Tibial artery (tissue), 4 donors: Measurements from ENCODE around the gene LRRC8E.

Experiments
- DNase-seq, 2 donors: peaks; one replicate each; pipeline ENCODE4 v3.0.0-alpha.2; 2019
- H3K27ac ChIP-seq, 2 donors: fragments of 200-600 bp; sonication (generic) in 1 of 2; 1 replicate in 1 of 2; 2 replicates in 1 of 2; pipeline ENCODE4 v1.5.1; 2018 to 2019; ENCODE audit warnings: mild to moderate bottlenecking in 1 of 2
- H3K27me3 ChIP-seq, 2 donors: fragments of 200-600 bp; sonication (generic) in 1 of 2; one replicate each; pipeline versions ENCODE4 v1.5.1 to v1.6.0; 2016 to 2019
- H3K36me3 ChIP-seq, 3 donors: fragments of 200-600 bp; sonication (generic) in 2 of 3; one replicate each; pipeline ENCODE4 v1.5.1; 2016 to 2019; ENCODE audit warnings: mild to moderate bottlenecking in 2 of 3
- H3K4me1 ChIP-seq, 4 donors: fragments of 200-600 bp; sonication (generic) in 2 of 4; 1 replicate in 3 of 4; 2 replicates in 1 of 4; pipeline ENCODE4 v1.5.1; 2016 to 2019
- H3K4me3 ChIP-seq, 2 donors: fragments of 200-600 bp; sonication (generic) in 1 of 2; 1 replicate in 1 of 2; 2 replicates in 1 of 2; pipeline ENCODE4 v1.5.1; 2018 to 2019; ENCODE audit warnings: mild to moderate bottlenecking in 2 of 2
- H3K9me3 ChIP-seq, 3 donors: fragments of 200-600 bp; sonication (generic) in 1 of 3; one replicate each; pipeline ENCODE4 v1.5.1; 2016 to 2019
- intact Hi-C: fragments of 100-400 bp; cut with DNase I; formaldehyde crosslinking; loops from one replicate; pipeline ENCODE4 v1.15.0; 2023; ENCODE audit warnings: low total_unique reads
- TF ChIP-seq, protein P1 (sequence below), 2 experiments: fragments of 200-600 bp in 1 of 2; fragments of 450-650 bp in 1 of 2; IDR thresholded peaks; one replicate each; pipeline ENCODE4 v1.5.1; 2017 to 2019; ENCODE audit warnings: antibody characterized with exemption in 2 of 2, mild to moderate bottlenecking in 1 of 2, moderate library complexity in 1 of 2

The LRRC8E gene

DNA sequence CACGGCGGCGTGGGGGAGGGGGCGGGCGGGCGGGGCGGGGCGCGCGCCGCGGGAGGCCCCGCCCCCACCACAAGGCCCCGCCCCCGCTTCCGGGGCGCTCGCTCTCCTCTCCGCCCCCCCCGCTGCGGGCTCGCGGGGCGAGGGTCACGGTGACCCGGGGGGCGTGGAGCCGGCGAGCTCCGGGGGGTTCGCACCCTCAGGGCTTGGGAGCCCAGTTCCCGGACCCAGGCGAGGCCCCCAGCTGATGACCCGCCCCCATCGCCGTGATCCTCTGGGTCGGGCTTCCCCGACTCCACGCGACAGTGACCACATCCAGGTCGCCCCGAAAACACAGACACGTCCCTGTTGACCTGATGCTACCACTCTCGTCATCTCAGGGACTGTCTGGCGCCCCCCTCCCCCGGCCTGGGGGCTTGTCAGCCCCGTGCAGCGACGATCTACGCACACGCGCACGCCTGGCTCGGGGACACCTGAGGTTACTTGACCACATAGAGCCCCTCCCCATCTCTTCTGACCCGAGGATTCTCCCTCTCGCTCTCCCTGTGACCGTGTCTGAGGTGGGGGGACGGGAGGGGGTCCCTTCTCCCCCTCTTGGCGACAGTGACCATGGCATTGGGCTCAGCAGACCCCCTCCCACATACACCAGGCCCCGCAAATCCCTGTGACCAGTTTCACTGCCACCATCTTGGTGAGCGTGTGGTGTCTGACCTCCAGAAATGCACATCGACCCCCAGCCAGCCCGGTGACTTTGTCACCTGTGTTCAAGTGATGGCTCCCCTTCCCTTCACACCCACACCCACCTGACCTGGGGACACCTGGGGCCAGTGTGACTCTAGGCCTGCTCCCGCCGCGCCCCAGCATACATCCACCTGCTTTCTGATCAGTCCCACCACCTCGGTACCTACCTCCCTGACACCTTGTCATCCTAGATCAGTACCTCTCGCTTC is 16.0 kb downstream of the LRRC8E start:
- TF ChIP-seq, protein P1, sequence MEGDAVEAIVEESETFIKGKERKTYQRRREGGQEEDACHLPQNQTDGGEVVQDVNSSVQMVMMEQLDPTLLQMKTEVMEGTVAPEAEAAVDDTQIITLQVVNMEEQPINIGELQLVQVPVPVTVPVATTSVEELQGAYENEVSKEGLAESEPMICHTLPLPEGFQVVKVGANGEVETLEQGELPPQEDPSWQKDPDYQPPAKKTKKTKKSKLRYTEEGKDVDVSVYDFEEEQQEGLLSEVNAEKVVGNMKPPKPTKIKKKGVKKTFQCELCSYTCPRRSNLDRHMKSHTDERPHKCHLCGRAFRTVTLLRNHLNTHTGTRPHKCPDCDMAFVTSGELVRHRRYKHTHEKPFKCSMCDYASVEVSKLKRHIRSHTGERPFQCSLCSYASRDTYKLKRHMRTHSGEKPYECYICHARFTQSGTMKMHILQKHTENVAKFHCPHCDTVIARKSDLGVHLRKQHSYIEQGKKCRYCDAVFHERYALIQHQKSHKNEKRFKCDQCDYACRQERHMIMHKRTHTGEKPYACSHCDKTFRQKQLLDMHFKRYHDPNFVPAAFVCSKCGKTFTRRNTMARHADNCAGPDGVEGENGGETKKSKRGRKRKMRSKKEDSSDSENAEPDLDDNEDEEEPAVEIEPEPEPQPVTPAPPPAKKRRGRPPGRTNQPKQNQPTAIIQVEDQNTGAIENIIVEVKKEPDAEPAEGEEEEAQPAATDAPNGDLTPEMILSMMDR (IDR thresholded peaks at IDR 0.05): no peak
- H3K4me3 ChIP-seq: peak overlapping the region; percentile 76 to 79
- peaks cover 0 to 49% (median 35%) of the 10 kb centered on the region in 4 donors for H3K4me1 ChIP-seq
- no peaks in the 10 kb centered on the region for H3K9me3 ChIP-seq
- H3K27ac ChIP-seq: peak overlapping the region; percentile 68 to 84
- peaks cover 6 to 25% (median 23%) of the 10 kb centered on the region in 3 donors for H3K36me3 ChIP-seq
- intact Hi-C loops: loop anchor here (5.0 kb wide), 1 partner anchor 52 kb away; no protein-coding TSS in a partner anchor
- DNase-seq: peak; percentile 42 to 81
- peaks cover 0 to 11% of the 10 kb centered on the region in 2 donors for H3K27me3 ChIP-seq

DNA sequence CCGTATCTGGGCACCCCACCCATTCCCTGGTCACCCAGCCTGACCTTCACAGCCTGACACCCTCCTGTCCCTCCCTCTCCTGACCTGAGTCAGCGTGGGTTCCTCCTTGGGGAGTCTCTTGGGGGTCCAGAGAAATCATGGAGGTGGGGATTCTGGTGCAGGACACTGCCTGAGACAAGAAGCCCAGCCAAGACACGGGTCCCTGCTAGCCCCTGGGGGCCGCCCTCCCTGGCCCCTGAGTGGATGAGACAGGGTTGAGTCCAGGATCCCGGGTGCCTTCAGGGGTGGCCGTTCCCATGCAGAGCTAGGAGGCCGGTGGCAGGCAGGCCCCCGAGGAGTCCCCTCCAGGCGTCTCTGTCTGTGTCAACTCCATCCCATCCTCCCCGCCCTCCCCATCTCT is 17.0 kb downstream of the LRRC8E start:
- TF ChIP-seq, protein P1 (IDR thresholded peaks at IDR 0.05): no peak
- Histone ChIP-seq H3K36me3 (peaks cover 14 to 34% (median 32%) of the 10 kb centered on the region in 3 donors), H3K9me3 (no peaks in the 10 kb centered on the region), H3K27me3 (peaks cover 0 to 3% of the 10 kb centered on the region in 2 donors), H3K4me1 (peaks cover 0 to 49% (median 35%) of the 10 kb centered on the region in 4 donors), H3K4me3 (peak overlapping the region in 1 of 2 donors; percentile 76), H3K27ac (no peak overlapping the region)
- DNase-seq: no peak
- intact Hi-C loops: no loop called here

DNA sequence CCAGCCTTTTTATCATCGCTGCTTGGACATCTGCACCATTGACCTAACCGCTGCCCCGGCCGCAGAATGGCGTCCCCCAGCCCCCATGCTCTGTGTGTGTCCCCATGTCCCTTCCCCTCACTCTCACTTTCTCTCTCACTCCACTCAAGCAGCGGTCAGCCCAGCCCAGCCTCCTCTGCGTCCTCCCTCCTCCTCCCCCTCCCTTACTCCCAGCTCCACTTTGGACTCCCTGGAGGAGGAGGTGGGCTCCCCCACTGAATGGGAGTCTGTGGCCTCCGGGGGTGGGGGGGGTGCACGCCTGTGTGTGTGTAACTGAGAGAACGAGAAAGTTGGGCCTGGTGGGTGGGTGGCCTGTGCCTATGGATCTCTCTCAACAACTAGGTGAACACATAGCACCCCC is 17.5 kb downstream of the LRRC8E start:
- TF ChIP-seq, protein P1 (IDR thresholded peaks at IDR 0.05): no peak
- no peak overlapping the region for H3K4me3 ChIP-seq
- DNase-seq: no peak
- no peak overlapping the region for H3K27ac ChIP-seq
- intact Hi-C loops: no loop called here
- peaks cover 0 to 4% of the 10 kb centered on the region in 2 donors for H3K27me3 ChIP-seq
- peaks cover 0 to 49% (median 35%) of the 10 kb centered on the region in 4 donors for H3K4me1 ChIP-seq
- H3K36me3 ChIP-seq: peaks cover 20 to 40% (median 38%) of the 10 kb centered on the region in 3 donors
- H3K9me3 ChIP-seq: no peaks in the 10 kb centered on the region

DNA sequence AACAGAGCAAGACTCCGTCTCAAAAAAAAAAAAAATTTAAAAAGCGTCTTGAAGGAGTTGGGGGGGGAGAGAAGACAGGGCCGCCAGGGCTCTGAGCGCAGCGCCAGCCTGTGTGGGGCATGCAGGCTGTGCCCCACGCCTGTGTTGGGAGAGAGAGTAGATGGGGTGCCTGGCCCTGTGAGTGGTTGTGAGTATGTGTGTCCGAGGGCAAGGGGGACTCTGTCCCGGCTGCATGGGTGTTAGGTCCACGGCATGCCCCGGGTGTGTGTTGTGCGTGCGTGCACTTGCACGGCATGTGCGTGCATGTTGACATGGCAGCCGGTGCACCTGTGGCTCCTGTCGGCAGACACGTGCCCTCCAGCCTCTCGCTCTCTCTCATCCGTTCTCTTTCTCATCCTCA is 18.8 kb downstream of the LRRC8E start:
- Histone ChIP-seq H3K36me3 (peaks cover 33 to 52% (median 51%) of the 10 kb centered on the region in 3 donors), H3K4me3 (no peak overlapping the region), H3K27ac (no peak overlapping the region), H3K4me1 (peaks cover 0 to 47% (median 35%) of the 10 kb centered on the region in 4 donors), H3K9me3 (no peaks in the 10 kb centered on the region), H3K27me3 (peaks cover 0 to 8% of the 10 kb centered on the region in 2 donors)
- intact Hi-C loops: no loop called here
- DNase-seq: no peak
- TF ChIP-seq, protein P1 (IDR thresholded peaks at IDR 0.05): no peak

DNA sequence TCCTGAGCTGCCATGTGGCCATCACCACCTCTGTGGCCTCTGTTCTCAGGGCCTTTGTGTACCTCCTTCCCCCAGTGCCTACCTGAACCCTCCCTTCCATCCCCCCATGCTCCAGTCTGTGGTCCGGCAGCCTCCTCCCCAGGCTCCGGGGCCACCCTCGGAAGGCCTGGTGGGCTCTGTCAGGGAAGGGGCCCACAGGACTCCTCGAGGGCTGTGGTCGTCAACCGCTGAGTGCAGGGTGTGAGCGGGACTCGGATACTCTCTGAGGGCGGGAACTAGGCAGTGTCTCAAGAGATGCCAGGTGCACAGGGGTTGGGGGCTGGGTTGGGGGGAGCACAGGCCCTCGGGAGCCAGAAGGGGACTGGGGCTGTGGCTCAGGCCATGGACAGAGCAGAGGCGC is 19.2 kb downstream of the LRRC8E start:
- no peak overlapping the region for H3K27ac ChIP-seq
- peaks cover 37 to 57% (median 55%) of the 10 kb centered on the region in 3 donors for H3K36me3 ChIP-seq
- no peak for DNase-seq
- H3K4me3 ChIP-seq: no peak overlapping the region
- H3K4me1 ChIP-seq: peaks cover 0 to 43% (median 33%) of the 10 kb centered on the region in 4 donors
- intact Hi-C loops: no loop called here
- no peaks in the 10 kb centered on the region for H3K9me3 ChIP-seq
- peaks cover 0 to 12% of the 10 kb centered on the region in 2 donors for H3K27me3 ChIP-seq
- TF ChIP-seq, protein P1 (IDR thresholded peaks at IDR 0.05): no peak
